ENCODE measurements around the gene CASP2.

The CASP2 gene

DNA sequence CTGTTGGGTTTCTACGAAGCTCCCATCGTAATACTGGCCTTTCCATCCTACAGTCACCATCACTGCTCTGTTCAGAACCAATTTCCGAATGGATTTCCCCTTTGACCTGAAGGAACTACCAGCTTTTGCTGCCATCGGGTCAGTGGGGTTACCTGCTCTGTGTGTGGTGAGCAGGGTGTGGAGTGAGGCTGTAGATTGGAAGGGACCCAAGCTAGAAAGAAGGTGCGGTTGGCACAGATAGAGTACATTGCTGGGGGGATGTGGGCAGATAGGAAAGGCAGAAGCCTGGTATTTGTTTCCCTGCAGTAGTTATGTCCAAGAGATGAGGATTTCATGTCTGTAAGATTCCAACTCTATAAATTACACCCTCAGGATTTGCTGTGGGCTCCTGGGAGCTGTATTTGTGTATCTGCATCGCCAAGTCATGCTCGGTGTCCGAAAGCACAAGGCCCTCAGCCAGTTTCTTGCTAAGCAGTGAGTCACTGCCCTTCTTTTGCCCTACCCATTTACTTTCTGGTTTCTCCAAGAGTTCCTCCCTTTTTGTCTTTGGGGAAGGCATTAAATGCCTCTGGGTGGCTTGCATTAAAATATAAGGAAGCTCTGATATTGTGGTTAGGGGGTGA is 43.1 kb downstream of the CASP2 start:
- DNase-seq (ENCODE audit: low read depth in 2 of 2): no peak

DNA sequence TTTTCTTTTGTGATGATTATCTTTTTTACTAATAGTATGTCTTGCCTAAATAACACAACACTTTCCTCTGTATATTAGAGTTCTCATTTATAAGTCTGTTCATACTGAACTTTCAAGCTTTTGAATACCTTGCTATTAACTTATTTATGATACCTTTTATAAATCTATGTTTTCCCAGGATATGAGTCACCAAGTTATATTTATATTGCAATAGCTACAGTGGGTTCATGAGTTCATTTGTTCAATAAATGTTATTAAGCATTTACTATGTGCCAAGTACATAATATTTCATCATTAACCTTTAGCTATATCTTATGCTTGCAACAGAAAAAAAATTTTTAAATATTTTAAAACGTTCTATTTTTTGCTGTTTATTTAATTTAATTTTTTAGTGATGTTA is 46.1 kb downstream of the CASP2 start:
- no peak for DNase-seq (ENCODE audit: low read depth in 2 of 2)

DNA sequence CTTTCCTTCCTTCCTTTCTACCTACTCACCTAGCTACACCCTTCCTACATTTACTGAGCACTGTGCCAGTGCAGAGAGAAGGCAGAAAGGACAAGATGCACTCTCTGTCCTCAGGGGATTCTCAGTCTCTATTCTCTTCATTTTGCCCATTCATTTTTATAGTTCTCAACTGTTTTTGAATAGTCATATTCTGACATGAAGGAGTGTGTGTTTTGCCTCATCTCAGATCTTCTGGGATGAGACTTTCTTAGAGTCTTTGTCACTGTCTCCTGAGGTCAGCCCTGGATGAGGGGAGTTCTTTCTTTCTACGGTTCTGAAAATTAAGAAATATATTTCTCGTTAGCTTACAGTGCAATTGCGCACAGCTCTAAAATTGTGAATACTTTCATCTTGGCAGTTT is 49.1 kb downstream of the CASP2 start:
- DNase-seq (ENCODE audit: low read depth in 2 of 2): no peak

DNA sequence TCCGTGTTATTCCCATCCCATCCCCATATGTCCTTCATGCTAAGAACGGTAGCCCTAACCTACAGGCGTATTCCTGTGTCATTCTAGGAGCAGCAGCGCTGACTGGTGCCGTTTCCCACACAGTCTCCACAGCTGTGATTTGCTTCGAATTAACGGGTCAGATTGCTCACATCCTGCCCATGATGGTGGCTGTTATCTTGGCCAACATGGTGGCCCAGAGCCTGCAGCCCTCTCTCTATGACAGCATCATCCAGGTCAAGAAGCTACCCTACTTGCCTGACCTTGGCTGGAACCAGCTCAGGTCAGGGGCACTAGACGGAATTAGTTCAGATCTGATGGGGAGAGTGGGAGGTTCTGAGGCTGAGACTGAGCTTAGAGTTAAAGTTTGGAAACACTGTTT is 53.7 kb downstream of the CASP2 start:
- DNase-seq (ENCODE audit: low read depth in 2 of 2): no peak

DNA sequence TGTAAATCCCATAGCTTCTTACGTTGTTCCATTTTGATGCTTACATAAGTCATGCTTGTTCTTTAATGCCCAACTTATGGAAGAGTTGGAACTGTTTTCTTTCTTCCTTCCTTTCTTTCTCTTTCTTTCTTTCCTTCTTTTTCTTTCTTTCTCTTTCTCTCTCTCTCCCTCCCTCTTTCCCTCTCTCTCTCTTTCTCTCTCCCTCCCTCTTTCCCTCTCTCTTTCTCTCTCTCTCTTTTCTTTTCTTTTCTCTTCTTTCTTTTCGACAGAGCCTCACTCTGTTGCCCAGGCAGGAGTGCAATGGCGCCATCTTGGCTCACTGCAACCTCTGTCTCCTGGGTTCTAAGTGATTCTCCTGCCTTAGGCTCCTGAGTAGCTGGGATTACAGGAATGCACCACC is 55.4 kb downstream of the CASP2 start:
- DNase-seq (ENCODE audit: low read depth in 2 of 2): no peak

DNA sequence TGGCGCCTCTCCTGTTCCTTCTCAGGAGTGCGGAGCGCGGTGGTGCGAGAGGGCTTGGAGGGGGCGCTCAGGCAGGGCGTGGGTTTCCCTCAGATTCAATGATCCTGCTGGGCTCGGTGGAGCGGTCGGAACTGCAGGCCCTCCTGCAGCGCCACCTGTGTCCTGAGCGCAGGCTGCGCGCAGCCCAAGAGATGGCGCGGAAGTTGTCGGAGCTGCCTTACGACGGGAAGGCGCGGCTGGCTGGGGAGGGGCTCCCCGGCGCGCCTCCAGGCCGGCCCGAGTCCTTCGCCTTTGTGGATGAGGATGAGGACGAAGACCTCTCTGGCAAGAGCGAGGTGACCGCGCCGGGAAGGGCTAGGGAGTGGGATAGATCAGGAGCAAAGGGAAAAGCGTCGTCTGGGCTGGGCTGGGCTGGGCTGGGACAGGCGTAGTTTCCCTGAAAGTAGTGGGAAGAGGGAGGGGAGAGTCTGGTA is 57.3 kb downstream of the CASP2 start:
- DNase-seq (ENCODE audit: low read depth in 2 of 2): peak in 1 of 2 donors; percentile 43

DNA sequence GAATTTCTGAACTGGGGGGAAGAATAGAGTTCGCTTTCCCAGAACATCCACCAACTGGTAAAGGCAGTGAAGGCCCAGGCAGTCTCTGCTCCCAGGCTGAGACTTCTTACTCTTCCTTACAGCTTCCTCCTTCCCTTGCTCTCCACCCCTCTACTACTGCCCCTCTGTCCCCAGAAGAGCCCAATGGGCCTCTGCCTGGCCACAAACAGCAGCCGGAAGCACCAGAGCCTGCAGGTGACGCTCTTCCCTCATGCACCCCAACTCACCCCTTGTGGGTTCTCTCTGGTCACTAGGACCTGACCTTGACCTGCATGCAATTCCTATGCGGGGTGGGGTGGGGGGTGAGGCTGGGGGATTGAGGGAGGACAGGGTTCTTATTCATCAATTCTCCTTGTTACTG is 57.9 kb downstream of the CASP2 start:
- no peak for DNase-seq (ENCODE audit: low read depth in 2 of 2)

DNA sequence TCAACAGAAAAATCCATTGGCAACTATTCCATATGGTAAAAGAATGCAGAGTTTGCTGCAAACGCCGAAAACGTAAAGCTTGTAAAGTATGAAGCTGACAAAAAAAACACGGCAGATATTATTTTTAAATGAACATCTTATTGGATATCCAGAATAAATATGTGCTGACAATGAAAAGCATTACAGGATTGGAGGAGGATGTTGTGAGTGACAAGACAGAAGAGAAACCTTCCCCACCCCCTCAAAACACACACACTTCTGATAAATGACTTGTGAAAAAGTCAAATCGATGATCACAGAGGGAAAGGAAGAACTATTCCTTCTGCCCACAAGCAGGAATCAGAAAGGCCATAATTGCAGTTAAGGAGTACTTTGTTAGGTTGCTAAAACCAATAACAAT is 59.8 kb downstream of the CASP2 start:
- DNase-seq (ENCODE audit: low read depth in 2 of 2): no peak

DNA sequence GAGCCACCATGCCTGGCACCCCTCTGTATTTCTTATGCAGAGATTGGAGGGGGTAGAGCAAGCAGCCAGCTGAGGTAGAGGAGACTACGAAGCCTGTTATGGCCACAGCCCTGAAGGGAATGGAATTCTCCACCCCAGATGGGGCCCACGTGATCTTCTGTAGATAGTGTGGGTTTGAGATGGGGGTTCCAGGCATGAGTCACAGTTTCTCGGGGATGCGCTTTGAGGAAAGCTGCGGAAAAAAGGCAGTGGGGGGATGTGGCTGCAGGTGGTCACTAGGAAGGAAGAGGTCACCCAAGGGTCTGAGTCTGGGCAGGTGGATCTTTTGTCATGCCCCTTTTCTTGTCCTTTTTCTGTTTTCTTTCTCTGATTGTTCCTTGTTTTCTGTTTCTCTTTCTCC is 62.9 kb downstream of the CASP2 start:
- no peak for DNase-seq (ENCODE audit: low read depth in 2 of 2)

DNA sequence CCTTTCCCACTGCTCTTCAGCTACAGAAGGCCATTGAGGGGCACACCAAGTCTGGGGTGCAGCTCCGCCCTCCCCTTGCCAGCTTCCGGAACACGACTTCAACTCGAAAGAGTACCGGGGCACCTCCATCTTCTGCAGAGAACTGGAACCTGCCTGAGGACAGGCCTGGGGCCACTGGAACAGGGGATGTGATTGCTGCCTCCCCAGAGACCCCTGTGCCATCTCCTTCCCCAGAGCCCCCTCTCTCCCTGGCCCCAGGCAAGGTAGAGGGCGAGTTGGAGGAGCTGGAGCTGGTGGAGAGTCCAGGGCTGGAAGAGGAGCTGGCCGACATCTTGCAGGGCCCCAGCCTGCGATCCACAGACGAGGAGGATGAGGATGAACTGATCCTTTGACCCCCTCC is 63.4 kb downstream of the CASP2 start:
- DNase-seq (ENCODE audit: low read depth in 2 of 2): no peak

DNA sequence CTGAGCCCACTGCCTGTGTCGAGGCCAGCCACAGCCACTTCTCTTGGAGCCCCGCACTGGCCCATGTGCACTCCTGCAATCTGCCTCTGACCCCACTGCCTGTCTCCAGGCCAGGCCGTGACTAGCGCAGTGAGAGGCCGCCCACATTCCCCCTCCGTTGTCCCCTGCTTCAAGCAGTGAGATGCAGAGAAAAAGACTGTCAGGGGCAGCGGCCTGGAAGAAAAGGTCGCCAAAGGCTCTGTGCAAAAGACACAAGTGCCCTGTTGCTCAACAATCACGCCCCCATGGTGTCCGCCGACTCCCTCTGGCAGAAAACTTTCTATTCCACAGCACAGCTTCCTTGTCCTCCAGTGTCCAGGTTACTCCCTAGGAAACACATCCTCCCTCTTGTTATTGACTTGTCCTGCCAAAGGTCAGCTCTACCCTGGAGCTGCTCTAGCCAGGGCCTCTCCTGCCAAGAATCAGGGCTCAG is 64.4 kb downstream of the CASP2 start:
- no peak for DNase-seq (ENCODE audit: low read depth in 2 of 2)

DNA sequence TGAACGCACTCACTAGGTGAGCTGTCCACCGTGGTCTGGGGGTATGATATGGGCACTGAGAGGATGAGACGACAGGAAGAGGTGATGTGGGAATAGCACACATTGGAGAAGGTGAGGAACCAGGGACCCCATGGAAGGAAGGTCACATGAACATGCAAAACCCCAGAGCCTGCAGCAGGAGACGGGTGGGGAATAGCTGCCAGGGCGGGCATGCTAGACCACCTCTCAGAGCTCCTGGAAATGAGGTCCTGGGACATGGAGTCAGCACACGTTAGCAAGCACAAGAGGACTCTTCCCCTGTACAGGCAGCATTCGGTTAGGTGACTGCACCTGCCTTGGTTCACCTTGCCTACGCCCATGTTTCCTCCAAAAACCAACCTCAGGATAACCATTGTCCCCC is 66.2 kb downstream of the CASP2 start:
- no peak for DNase-seq (ENCODE audit: low read depth in 2 of 2)

DNA sequence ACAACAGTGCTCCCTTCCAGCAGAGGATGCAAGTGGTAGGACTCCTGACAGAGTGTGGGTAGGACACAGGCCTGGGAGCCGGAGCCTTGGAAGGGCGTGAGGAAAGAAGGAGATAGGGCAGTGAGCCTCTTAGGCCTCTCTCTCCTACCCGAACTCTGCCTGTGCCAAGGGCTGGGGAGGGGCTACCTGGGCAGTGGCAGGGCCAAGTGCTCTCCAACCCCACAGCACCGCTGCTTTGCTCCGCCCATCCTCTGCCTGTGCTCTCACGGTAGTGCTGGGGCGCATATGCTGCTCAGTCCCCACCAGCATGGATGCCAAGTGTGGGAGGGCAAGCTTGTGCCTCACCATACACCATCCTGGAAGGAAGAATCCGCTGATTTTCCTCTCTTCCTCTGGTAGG is 66.8 kb downstream of the CASP2 start:
- DNase-seq (ENCODE audit: low read depth in 2 of 2): no peak

DNA sequence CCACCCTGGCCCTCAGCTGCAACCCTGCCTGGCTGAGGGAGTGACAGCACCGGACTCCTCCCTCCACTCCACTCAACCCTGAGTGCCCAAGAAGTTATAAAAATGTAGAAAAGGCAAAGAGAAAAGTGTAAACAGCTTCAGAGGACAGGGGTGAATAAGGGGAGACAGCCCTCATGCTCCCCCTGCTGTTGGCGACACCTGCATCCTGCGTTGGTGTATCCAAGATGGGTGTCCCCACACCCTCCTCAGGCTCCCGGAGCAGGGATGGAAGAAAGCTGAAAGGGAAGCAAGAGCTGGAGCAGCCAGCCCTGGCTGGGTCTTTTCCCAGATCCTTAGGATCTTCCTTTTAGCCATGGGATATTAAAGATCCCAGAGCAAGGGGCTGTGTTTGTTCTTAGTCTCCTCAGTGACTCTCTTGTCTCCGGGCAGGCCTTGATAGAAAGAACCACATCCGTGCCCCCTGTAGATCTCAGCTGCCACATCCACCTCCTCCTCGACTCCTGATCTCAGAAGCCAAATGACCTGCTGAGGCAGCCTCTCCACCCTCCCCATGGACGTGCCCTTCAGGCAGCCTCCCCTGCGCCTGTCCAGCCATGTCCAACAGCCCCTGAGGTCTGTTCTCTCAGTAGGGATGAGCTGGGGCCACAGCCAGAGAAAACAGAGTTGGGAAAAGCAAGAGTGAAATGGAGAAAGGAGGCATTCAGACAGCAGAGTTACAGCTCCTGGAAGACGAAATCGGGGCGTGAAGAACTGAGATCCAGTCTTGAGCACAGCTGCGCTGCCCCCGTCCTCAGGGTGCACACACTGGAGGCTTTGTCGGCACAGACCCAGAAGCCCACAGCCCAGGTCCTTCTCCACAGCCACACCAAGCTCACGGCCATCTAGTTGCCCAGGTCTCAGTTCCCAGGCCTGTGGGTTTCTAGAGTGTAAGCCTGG is 67.6 kb downstream of the CASP2 start:
- no peak for DNase-seq (ENCODE audit: low read depth in 2 of 2)

DNA sequence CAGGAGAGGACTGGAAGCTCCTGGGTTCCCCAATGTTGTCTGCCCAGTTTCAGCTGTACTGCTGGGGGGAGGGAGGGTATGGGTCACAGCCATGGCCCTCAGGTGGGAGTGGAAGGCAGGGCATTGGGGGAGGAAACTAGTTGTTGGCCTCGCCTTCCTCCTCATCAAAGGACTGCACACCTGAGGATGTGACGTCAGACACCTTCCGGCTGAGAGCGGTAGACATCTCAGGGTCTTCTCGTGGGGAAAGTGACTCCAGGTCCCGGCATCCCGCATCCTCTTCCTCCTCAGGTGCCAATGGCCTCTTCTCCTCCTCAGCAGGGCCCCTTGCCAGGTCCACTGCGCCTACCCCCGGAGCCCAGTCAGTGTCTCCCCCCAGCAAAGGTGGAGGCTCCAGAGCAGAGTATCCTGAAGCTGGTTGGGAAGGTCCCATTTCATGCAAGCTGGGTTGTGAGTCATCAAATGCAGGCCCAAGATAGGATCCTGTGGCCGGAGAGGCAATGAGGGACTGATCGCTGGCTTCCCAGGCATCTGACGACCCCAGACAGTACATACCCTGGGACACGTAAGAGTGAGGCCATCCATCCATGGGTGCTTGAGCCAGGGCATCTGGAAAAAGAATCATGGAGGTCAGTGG is 68.4 kb downstream of the CASP2 start:
- DNase-seq (ENCODE audit: low read depth in 2 of 2): no peak

Data from stimulated activated CD8-positive, alpha-beta memory T cell treated with anti-CD3 and anti-CD28 coated beads, Interleukin-7, amount 100 ng/mL, for 1 hour (primary cell).